ENCODE results near the gene FTO. TPM values are rescaled to one million over a fixed set of nuclear protein-coding genes. Genes with fewer than 3 reads are reported as not detected.

The FTO gene
- total RNA-seq, 4 donors from 2014 or later, result 125 to 182 (median 164) TPM

DNA sequence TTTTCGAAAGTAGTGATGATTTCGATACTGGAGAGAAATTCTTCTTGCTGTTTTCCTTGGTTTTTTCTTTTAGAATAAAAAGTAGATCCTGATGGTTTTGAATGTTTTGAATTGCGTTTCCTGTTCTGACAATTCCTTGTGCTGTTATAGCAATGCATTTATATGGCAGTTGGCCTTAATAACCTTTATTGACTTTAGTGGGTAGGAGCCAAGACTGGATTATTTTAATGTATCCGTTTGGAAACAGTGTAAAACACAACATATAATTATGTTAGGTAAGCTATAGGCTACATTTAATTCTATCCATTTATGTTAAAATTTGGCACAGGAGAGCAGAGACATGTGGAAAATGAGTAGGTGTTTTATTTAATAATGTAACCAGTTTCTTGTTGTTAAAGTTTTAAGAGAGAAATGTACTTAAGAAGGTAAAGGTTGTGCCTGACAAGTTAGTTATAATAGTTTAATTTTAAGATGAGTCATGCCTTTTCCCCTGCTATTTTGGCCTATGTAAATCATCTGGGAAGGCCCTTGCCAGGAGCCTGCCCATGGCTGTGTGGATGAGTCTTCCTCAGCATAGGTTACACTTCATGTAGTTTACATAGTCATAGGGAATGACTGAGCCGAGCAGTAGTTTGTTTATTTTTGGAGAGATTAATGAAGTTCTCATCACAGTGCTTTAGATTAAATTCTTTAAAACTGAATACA lies 189.9 kb downstream of the FTO start:
- TF ChIP-seq, protein P1, sequence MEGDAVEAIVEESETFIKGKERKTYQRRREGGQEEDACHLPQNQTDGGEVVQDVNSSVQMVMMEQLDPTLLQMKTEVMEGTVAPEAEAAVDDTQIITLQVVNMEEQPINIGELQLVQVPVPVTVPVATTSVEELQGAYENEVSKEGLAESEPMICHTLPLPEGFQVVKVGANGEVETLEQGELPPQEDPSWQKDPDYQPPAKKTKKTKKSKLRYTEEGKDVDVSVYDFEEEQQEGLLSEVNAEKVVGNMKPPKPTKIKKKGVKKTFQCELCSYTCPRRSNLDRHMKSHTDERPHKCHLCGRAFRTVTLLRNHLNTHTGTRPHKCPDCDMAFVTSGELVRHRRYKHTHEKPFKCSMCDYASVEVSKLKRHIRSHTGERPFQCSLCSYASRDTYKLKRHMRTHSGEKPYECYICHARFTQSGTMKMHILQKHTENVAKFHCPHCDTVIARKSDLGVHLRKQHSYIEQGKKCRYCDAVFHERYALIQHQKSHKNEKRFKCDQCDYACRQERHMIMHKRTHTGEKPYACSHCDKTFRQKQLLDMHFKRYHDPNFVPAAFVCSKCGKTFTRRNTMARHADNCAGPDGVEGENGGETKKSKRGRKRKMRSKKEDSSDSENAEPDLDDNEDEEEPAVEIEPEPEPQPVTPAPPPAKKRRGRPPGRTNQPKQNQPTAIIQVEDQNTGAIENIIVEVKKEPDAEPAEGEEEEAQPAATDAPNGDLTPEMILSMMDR (IDR thresholded peaks at IDR 0.05), result no peak
- no peak for TF ChIP-seq POLR2A (IDR thresholded peaks at IDR 0.05)
- 67 to 68% methylated on average over 5 of the region's 5 CpGs for WGBS, 2 donors
- H3K9me3 ChIP-seq, result no peaks in the 10 kb centered on the region
- peaks cover 0 to 5% of the 10 kb centered on the region in 2 donors for H3K36me3 ChIP-seq
- no peaks in the 10 kb centered on the region for H3K27me3 ChIP-seq
- DNase-seq, result peak; percentile 30 to 44
- H3K4me1 ChIP-seq, result peaks cover 12 to 22% of the 10 kb centered on the region in 2 donors
- intact Hi-C loops (cut with DNase I), result no loop called here
- no peak overlapping the region for H3K4me3 ChIP-seq (replicated peaks in 1 of 3)
- peak overlapping the region in 1 of 3 donors; percentile 37 for H3K27ac ChIP-seq

DNA sequence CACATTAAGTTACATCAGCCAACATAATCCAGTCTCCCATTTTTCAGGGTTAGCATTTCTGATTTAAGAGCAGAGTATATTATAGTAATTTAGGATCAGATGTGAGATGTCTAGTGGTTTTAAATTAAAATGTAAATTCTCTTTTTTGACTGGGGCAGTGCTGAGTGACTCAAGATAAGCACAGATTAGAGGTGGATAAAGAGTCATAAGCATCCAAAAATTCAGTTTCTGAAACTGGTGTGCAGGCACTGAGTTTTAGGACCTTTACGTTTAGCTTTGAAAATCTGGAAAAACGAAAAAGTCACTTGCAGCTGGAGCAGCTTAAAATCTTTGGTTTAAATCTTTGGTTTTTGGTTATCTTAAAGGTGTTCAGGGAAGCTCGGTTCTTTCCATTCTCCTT lies 190.7 kb downstream of the FTO start:
- intact Hi-C loops (cut with DNase I), result no loop called here
- Histone ChIP-seq H3K4me3 (replicated peaks in 1 of 3) (no peak overlapping the region), H3K36me3 (no peaks in the 10 kb centered on the region), H3K27me3 (no peaks in the 10 kb centered on the region), H3K4me1 (peaks cover 13 to 22% of the 10 kb centered on the region in 2 donors), H3K9me3 (no peaks in the 10 kb centered on the region), H3K27ac (no peak overlapping the region)
- WGBS, 2 donors, result 93 to 96% methylated on average over 3 of the region's 3 CpGs
- DNase-seq, result no peak
- no peak for TF ChIP-seq POLR2A (IDR thresholded peaks at IDR 0.05)
- TF ChIP-seq, protein P1 (IDR thresholded peaks at IDR 0.05), result no peak

- no peaks in the 10 kb centered on the region for H3K9me3 ChIP-seq
- H3K4me3 ChIP-seq (replicated peaks in 1 of 3), result no peak overlapping the region
- no peak overlapping the region for H3K27ac ChIP-seq
- peaks cover 13 to 22% of the 10 kb centered on the region in 2 donors for H3K4me1 ChIP-seq
- H3K27me3 ChIP-seq, result no peaks in the 10 kb centered on the region
- 84 to 92% methylated on average over 2 of the region's 2 CpGs for WGBS, 2 donors
- intact Hi-C loops (cut with DNase I), result no loop called here
- no peaks in the 10 kb centered on the region for H3K36me3 ChIP-seq
- DNase-seq, result no peak
- TF ChIP-seq POLR2A (IDR thresholded peaks at IDR 0.05), result no peak
- TF ChIP-seq, protein P1 (IDR thresholded peaks at IDR 0.05), result no peak
Observed at GRCh38 chr16:53895433-53895832, 191.5 kb downstream of the FTO start.

- 93 to 97% methylated on average over 2 of the region's 2 CpGs for WGBS, 2 donors
- TF ChIP-seq, protein P1 (IDR thresholded peaks at IDR 0.05), result no peak
- Histone ChIP-seq H3K36me3 (no peaks in the 10 kb centered on the region), H3K4me1 (peaks cover 13 to 22% of the 10 kb centered on the region in 2 donors), H3K27ac (no peak overlapping the region), H3K27me3 (no peaks in the 10 kb centered on the region), H3K9me3 (no peaks in the 10 kb centered on the region), H3K4me3 (replicated peaks in 1 of 3) (no peak overlapping the region)
- no peak for DNase-seq
- intact Hi-C loops (cut with DNase I), result no loop called here
Observed at GRCh38 chr16:53895851-53896250, 191.9 kb downstream of the FTO start.

DNA sequence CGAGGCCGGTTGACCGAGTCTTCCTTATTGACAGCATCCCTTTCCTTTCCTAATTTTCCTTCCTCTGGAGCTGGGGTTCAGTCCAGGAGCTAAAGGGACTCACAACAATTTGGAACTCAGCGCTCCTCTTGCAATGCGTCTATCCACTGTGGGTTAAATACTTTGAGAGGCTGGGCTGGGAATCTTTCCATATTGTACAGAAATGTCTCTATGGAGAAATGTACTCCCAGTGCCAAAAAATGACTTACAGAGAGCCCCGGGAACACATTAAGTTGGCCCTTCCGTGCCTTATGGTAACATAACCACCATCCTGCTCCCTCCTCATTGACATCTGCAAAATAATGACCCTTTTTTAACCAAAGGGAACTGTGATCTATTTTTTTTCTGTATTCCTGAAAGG lies 192.8 kb downstream of the FTO start:
- no peak for TF ChIP-seq POLR2A (IDR thresholded peaks at IDR 0.05)
- TF ChIP-seq, protein P1 (IDR thresholded peaks at IDR 0.05), result no peak
- Histone ChIP-seq H3K4me1 (peaks cover 13 to 22% of the 10 kb centered on the region in 2 donors), H3K27ac (no peak overlapping the region), H3K4me3 (replicated peaks in 1 of 3) (no peak overlapping the region), H3K27me3 (no peaks in the 10 kb centered on the region), H3K9me3 (no peaks in the 10 kb centered on the region), H3K36me3 (no peaks in the 10 kb centered on the region)
- DNase-seq, result no peak
- intact Hi-C loops (cut with DNase I), result no loop called here
- 90 to 91% methylated on average over 7 of the region's 7 CpGs for WGBS, 2 donors

Data from thyroid gland (tissue), 4 donors.